IMR-90 (cell line): Measurements from ENCODE around the gene TNFAIP8. TPM values are rescaled to one million over a fixed set of nuclear protein-coding genes. Genes with fewer than 3 reads are reported as not detected.

ENCODE experiments used
- ATAC-seq: fragments of 200-7000 bp; cut with Tn5 transposase; 2 replicates; pipeline ENCODE4 v1.9.1; 2020; ENCODE audit warnings: low read depth, mild to moderate bottlenecking, moderate library complexity
- BruUV-seq: library from RNA; stranded (reverse); fragments of 400-500 nt; replicated peaks from 2 replicates; lab custom pipeline; 2021; lab: Mats Ljungman, UMichigan
- CTCF ChIA-PET: fragments of 300-600 bp; formaldehyde crosslinking; extraction: SDS; loops from one replicate; lab custom pipeline; 2021; ENCODE audit warnings: antibody characterized with exemption; lab: Yijun Ruan, JAX
- POLR2A ChIA-PET: fragments of 300-600 bp; sonication (Branson Sonifier 250); formaldehyde crosslinking; loops from one replicate; lab custom pipeline; 2022; ENCODE audit warnings: antibody characterized with exemption; ENCODE audit not compliant: unreplicated experiment; lab: Charles Lee
- DNase-seq: peaks from one replicate; pipeline ENCODE4 v3.0.0; 2013
- H2AFZ ChIP-seq: replicated peaks from 2 replicates; pipeline ENCODE3; 2013; ENCODE audit warnings: low read length, mild to moderate bottlenecking; ENCODE audit not compliant: poor library complexity
- H2AK5ac ChIP-seq: 2 replicates; pipeline ENCODE4 v1.6.1; 2013; ENCODE audit warnings: low read depth, low read length, inconsistent platforms
- H2AK9ac ChIP-seq: replicated peaks from 2 replicates; pipeline ENCODE3; 2013; ENCODE audit warnings: mild to moderate bottlenecking, low read depth, low read length, moderate library complexity; ENCODE audit not compliant: poor library complexity
- H2BK120ac ChIP-seq: 2 replicates; pipeline ENCODE4 v1.6.1; 2013; ENCODE audit warnings: low read depth, low read length, inconsistent platforms
- H2BK15ac ChIP-seq: 3 replicates; pipeline ENCODE4 v1.6.1; 2013; ENCODE audit warnings: low read depth, low read length, inconsistent platforms
- H2BK20ac ChIP-seq: 2 replicates; pipeline ENCODE4 v1.6.1; 2013; ENCODE audit warnings: low read depth, mild to moderate bottlenecking, inconsistent platforms, low read length, moderate library complexity
- H2BK5ac ChIP-seq: 2 replicates; pipeline ENCODE4 v1.6.1; 2013; ENCODE audit warnings: mild to moderate bottlenecking, low read depth, low read length, inconsistent platforms; ENCODE audit not compliant: poor library complexity, severe bottlenecking
- H3K14ac ChIP-seq: replicated peaks from 2 replicates; pipeline ENCODE4 v1.6.1; 2013; ENCODE audit warnings: low read depth, low read length, inconsistent platforms
- H3K18ac ChIP-seq: 2 replicates; pipeline ENCODE4 v1.6.1; 2013; ENCODE audit warnings: low read depth, low read length, control low read depth
- H3K23ac ChIP-seq: 2 replicates; pipeline ENCODE4 v1.6.1; 2013; ENCODE audit warnings: low read depth, low read length, inconsistent platforms
- H3K27ac ChIP-seq: 2 replicates; pipeline ENCODE4 v1.5.1; 2013; ENCODE audit warnings: mild to moderate bottlenecking, control low read depth, low read length; ENCODE audit not compliant: insufficient read depth
- H3K27me3 ChIP-seq: 2 replicates; pipeline ENCODE4 v1.6.1; 2013; ENCODE audit warnings: low read length; ENCODE audit not compliant: control insufficient read depth, insufficient read depth
- H3K36me3 ChIP-seq: 2 replicates; pipeline ENCODE4 v1.6.1; 2013; ENCODE audit warnings: low read length, mixed read lengths; ENCODE audit not compliant: control insufficient read depth, insufficient read depth
- H3K4ac ChIP-seq: 2 replicates; pipeline ENCODE4 v1.6.1; 2013; ENCODE audit warnings: low read depth, low read length, inconsistent platforms
- H3K4me1 ChIP-seq: 2 replicates; pipeline ENCODE4 v1.6.1; 2013; ENCODE audit warnings: low read length, mixed read lengths; ENCODE audit not compliant: control insufficient read depth, insufficient read depth
- H3K4me2 ChIP-seq: 2 replicates; pipeline ENCODE4 v1.6.1; 2013; ENCODE audit warnings: low read depth, mild to moderate bottlenecking, control low read depth, low read length, moderate library complexity
- H3K4me3 ChIP-seq: 2 replicates; pipeline ENCODE4 v1.5.1; 2013; ENCODE audit warnings: low read depth, mild to moderate bottlenecking, control low read depth, low read length, moderate library complexity; ENCODE audit not compliant: insufficient read depth
- H3K56ac ChIP-seq: 2 replicates; pipeline ENCODE4 v1.6.1; 2013; ENCODE audit warnings: low read length, inconsistent platforms; ENCODE audit not compliant: insufficient read depth; ENCODE audit errors: extremely low read depth
- H3K79me1 ChIP-seq, 2 experiments: 2 replicates each; pipeline ENCODE4 v1.6.1; 2013; ENCODE audit warnings: low read length in 2 of 2, inconsistent platforms in 1 of 2, low read depth in 1 of 2
- H3K9ac ChIP-seq: 2 replicates; pipeline ENCODE4 v1.6.1; 2013; ENCODE audit warnings: low read depth, low read length, control low read depth
- H3K9me1 ChIP-seq: 2 replicates; pipeline ENCODE4 v1.6.1; 2013; ENCODE audit warnings: low read length, inconsistent platforms; ENCODE audit not compliant: insufficient read depth
- H3K9me3 ChIP-seq: 2 replicates; pipeline ENCODE4 v1.6.1; 2013; ENCODE audit warnings: low read length; ENCODE audit not compliant: control insufficient read depth, insufficient read depth
- H4K20me1 ChIP-seq: 2 replicates; pipeline ENCODE4 v1.6.1; 2013; ENCODE audit warnings: low read length, inconsistent platforms; ENCODE audit not compliant: insufficient read depth
- H4K5ac ChIP-seq: 2 replicates; pipeline ENCODE4 v1.6.1; 2013; ENCODE audit warnings: mild to moderate bottlenecking, low read depth, low read length, control low read depth
- H4K8ac ChIP-seq, 2 experiments: 2 replicates each; pipeline ENCODE4 v1.6.1; 2013; ENCODE audit warnings: low read depth in 2 of 2, low read length in 2 of 2, control low read depth in 1 of 2, inconsistent platforms in 1 of 2
- H4K91ac ChIP-seq: 2 replicates; pipeline ENCODE4 v1.6.1; 2013; ENCODE audit warnings: low read depth, low read length, inconsistent platforms; ENCODE audit not compliant: insufficient read depth
- CHD1 ChIP-seq: IDR thresholded peaks from 2 replicates; pipeline ENCODE4 v1.6.1; 2012; ENCODE audit warnings: low read depth, low read length, improper control_type of control experiment
- FOS ChIP-seq: fragments of 150-350 bp; IDR thresholded peaks from 2 replicates; pipeline ENCODE4 v1.6.1; 2016; ENCODE audit warnings: low read depth, low read length
- MAZ ChIP-seq: IDR thresholded peaks from 2 replicates; pipeline ENCODE4 v1.6.1; 2012; ENCODE audit warnings: low read depth, mild to moderate bottlenecking, low read length, improper control_type of control experiment, moderate library complexity, borderline replicate concordance
- MXI1 ChIP-seq: IDR thresholded peaks from 2 replicates; pipeline ENCODE4 v1.6.1; 2012; ENCODE audit warnings: low read depth, mild to moderate bottlenecking, low read length, moderate library complexity, borderline replicate concordance
- NFE2L2 ChIP-seq: fragments of 150-350 bp; IDR thresholded peaks from 2 replicates; pipeline ENCODE4 v1.6.1; 2016; ENCODE audit warnings: low read depth, mild to moderate bottlenecking, low read length
- RAD21 ChIP-seq: IDR thresholded peaks from 2 replicates; pipeline ENCODE4 v1.6.1; 2012; ENCODE audit warnings: low read length, improper control_type of control experiment
- RFX5 ChIP-seq: IDR thresholded peaks from 2 replicates; pipeline ENCODE4 v1.8.0; 2012; ENCODE audit warnings: low read depth, mild to moderate bottlenecking, low read length, moderate library complexity
- WGBS, 2 experiments: methylation state at CpG; one replicate each; pipeline versions ENCODE4 v1.1.5 to v1.1.7; 2013; ENCODE audit warnings: missing lambda C conversion rate in 2 of 2; ENCODE audit not compliant: insufficient read length in 1 of 2; ENCODE audit errors: extremely low coverage in 2 of 2; 5-methylcytosine and 5-hydroxymethylcytosine counted together
- dilution Hi-C: fragments of 300-500 bp; cut with HindIII; formaldehyde crosslinking; loops from one replicate; pipeline ENCODE4 v1.14.3; 2018; ENCODE audit warnings: low sequenced_read_pairs; ENCODE audit not compliant: unreplicated experiment
- in situ Hi-C: fragments of 300-500 bp; cut with MboI; formaldehyde crosslinking; loops from 3 replicates; pipeline ENCODE4 v1.14.3; 2019; ENCODE audit warnings: low sequenced_read_pairs, inconsistent platforms, mixed read lengths
- intact Hi-C: fragments of 100-400 bp; cut with micrococcal nuclease; formaldehyde crosslinking; loops from 2 replicates; pipeline ENCODE4 v1.10.0; 2022
- polyA plus RNA-seq, 3 experiments: library from polyadenylated mRNA; depleted of rRNA; stranded (reverse); fragments of >200 nt; gene quantifications; 2 replicates each; pipeline ENCODE4 v1.2.3, GENCODE V29; 2012; ENCODE audit warnings: low replicate concordance in 1 of 3
- total RNA-seq: library from RNA; depleted of rRNA; stranded (reverse); fragments of >200 nt; gene quantifications from 2 replicates; pipeline ENCODE4 v1.2.3, GENCODE V29; 2012

Gene TNFAIP8
- total and polyA plus RNA-seq, 2 of the 4 experiments (the other 2 are of a cell fraction) = 20.3 to 29.9 TPM

DNA sequence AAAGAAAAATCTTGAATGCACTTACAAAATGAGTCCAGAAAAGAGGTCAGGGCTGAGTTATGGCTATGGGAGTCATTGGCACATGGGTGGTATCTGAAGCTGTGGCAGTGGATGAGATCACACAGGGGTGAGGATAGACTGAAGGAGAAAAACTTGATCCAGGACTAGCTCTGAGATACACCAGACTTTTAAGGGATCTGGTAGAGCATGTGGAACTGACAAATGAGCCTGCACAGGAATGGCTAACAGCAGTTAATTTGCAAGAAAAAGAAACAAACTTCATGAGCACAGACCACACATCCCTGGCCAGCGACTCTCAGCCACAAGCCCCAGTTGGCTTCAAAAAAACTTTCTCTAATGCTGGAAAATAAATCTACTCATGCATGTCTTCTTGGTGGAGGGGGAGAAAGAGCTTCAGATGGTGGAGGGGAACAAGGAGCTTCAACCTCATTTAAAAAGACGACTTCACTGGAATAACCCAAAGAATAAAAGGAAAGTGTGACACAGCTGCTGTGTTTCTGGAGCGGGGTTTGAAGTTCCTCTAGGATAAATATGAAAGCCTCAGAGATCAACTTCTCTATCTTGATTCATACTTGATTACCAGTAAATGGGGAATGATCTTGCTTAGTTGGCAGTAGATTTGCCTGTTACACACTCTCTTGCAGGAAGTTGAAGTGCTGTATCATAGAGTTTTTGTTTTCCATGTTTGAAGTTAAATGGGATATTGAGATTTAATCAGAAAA, 33.6 kb downstream of the TNFAIP8 start:
- no TSS peak for BruUV-seq
- Histone ChIP-seq H3K4ac (no peak overlapping the region), H4K8ac (0 out of 4 replicates have a peak overlapping the region, but pooled peaks of 1 of the 2 experiments have one; percentile 47), H2AK5ac (peak overlapping the region; percentile 20; the same call in 1 of the 2 replicates), H3K27me3 (no peaks in the 10 kb centered on the region), H3K4me3 (no peak overlapping the region; the same call in 1 of the 2 replicates), H3K56ac (no peak overlapping the region), H3K4me1 (peaks cover 6% of the 10 kb centered on the region), H3K23ac (peak overlapping the region; percentile 65), H2BK20ac (peak overlapping the region; percentile 29; the same call in 1 of the 2 replicates), H3K9me3 (no peaks in the 10 kb centered on the region), H3K18ac (0 out of 2 replicates have a peak overlapping the region, but pooled peaks have one; percentile 16), H2BK120ac (no peak overlapping the region; the same call in 1 of the 2 replicates), H4K5ac (no peak overlapping the region), H3K14ac (peak overlapping the region; percentile 13; the same call in 1 of the 2 replicates), H2BK5ac (peak overlapping the region; percentile 14), H4K20me1 (no peaks in the 10 kb centered on the region), H3K27ac (peak overlapping the region; percentile 50; the same call in 1 of the 2 replicates), H3K79me1 (peaks cover 8 to 23% of the 10 kb centered on the region in 2 experiments; a peak in 3 of 4 replicates), H3K4me2 (peak overlapping the region; percentile 58), H3K9ac (peak overlapping the region; percentile 20; the same call in 1 of the 2 replicates), H2AFZ (no peak overlapping the region), H4K91ac (no peak overlapping the region), H3K36me3 (peaks cover 3% of the 10 kb centered on the region), H2BK15ac (peak overlapping the region; percentile 36; the same call in 1 of the 3 replicates), H3K9me1 (no peaks in the 10 kb centered on the region; the same call in 1 of the 2 replicates), H2AK9ac (no peak overlapping the region)
- TF ChIP-seq MAZ (no peak), CHD1 (no peak), RAD21 (no peak), FOS (no peak), RFX5 (no peak), NFE2L2 (no peak), MXI1 (no peak)
- dilution Hi-C loops (no loop called here), intact Hi-C loops (loop anchor here (5.0 kb wide), 1 partner anchor 32 kb away; the partner anchor contains the start of gene TNFAIP8), in situ Hi-C loops (no loop called here)
- ChIA-PET POLR2A (no interaction called here), CTCF (interaction anchor here (0.6 to 1.5 kb wide), 2 partner anchors 22 to 1690 kb away, joined by 3 to 10 read pairs; no protein-coding TSS in a partner anchor)
- DNase-seq (peak; percentile 48), ATAC-seq (peak; percentile 76)
- no CpG with 5 or more reads among the region's 3 CpGs for WGBS, 2 experiments
